ENCODE measurements around the gene CHAT. TPM values are rescaled to one million over a fixed set of nuclear protein-coding genes. Genes with fewer than 3 reads are reported as not detected.

Gene CHAT
- not detected in 3 replicates for total RNA-seq

DNA sequence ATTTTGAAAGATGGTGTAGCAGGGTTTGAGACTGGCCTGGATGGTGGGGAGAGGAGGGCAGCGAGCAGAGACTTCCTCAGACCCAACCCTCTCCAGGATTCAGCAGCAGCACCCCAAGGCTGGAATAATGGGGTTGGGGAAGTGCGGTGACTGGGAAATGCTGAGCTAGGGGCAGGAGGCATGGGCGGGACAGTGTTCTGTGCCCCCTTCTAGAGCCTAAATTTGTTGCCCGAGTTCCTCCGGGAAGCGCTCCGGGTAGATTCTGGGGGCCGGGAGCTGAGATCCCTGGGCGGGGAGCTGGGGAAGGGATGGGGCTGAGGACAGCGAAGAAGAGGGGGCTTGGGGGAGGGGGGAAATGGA lies at the start of gene CHAT:
CHAT (plus strand) TSS at position 156 of the 360 bp plus-strand sequence; CDS start at position 309, 153 bp downstream.
- Mint-ChIP-seq H3K27ac (no peak within 1 kb of the TSS), H3K36me3 (no peaks in the 10 kb centered on the region), H3K4me1 (peaks cover 9% of the 10 kb centered on the region), H3K4me3 (no peak within 1 kb of the TSS), H3K9me3 (no peaks in the 10 kb centered on the region), H3K27me3 (ENCODE audit: low read depth) (peaks cover 94% of the 10 kb centered on the region)
- peak in 1 of 2 experiments; percentile 3 for DNase-seq (ENCODE audit: low spot score in 2 of 2, unreplicated experiment in 2 of 2)
- TF ChIP-seq, protein P1, sequence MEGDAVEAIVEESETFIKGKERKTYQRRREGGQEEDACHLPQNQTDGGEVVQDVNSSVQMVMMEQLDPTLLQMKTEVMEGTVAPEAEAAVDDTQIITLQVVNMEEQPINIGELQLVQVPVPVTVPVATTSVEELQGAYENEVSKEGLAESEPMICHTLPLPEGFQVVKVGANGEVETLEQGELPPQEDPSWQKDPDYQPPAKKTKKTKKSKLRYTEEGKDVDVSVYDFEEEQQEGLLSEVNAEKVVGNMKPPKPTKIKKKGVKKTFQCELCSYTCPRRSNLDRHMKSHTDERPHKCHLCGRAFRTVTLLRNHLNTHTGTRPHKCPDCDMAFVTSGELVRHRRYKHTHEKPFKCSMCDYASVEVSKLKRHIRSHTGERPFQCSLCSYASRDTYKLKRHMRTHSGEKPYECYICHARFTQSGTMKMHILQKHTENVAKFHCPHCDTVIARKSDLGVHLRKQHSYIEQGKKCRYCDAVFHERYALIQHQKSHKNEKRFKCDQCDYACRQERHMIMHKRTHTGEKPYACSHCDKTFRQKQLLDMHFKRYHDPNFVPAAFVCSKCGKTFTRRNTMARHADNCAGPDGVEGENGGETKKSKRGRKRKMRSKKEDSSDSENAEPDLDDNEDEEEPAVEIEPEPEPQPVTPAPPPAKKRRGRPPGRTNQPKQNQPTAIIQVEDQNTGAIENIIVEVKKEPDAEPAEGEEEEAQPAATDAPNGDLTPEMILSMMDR (IDR thresholded peaks at IDR 0.05; ENCODE audit: unreplicated experiment): no peak

GRCh38 chr10:49564461-49565009 lies 49.3 kb upstream of the CHAT start:
- Mint-ChIP-seq H3K36me3 (no peaks in the 10 kb centered on the region), H3K4me3 (no peak overlapping the region), H3K27ac (no peak overlapping the region), H3K9me3 (peaks cover 16% of the 10 kb centered on the region), H3K4me1 (no peaks in the 10 kb centered on the region), H3K27me3 (ENCODE audit: low read depth) (peaks cover 37% of the 10 kb centered on the region)
- no peak for DNase-seq (ENCODE audit: low spot score in 2 of 2, unreplicated experiment in 2 of 2)
- TF ChIP-seq, protein P1 (IDR thresholded peaks at IDR 0.05; ENCODE audit: unreplicated experiment): no peak

- Mint-ChIP-seq H3K27ac (no peak overlapping the region), H3K27me3 (ENCODE audit: low read depth) (peaks cover 35% of the 10 kb centered on the region), H3K4me1 (no peaks in the 10 kb centered on the region), H3K4me3 (no peak overlapping the region), H3K9me3 (peaks cover 16% of the 10 kb centered on the region), H3K36me3 (no peaks in the 10 kb centered on the region)
- TF ChIP-seq, protein P1 (IDR thresholded peaks at IDR 0.05; ENCODE audit: unreplicated experiment): no peak
- no peak for DNase-seq (ENCODE audit: low spot score in 2 of 2, unreplicated experiment in 2 of 2)
Observed at GRCh38 chr10:49567810-49568209, 46.0 kb upstream of the CHAT start.

GRCh38 chr10:49568235-49568634 lies 45.6 kb upstream of the CHAT start:
- H3K27me3 Mint-ChIP-seq (ENCODE audit: low read depth): peaks cover 35% of the 10 kb centered on the region
- H3K9me3 Mint-ChIP-seq: peaks cover 16% of the 10 kb centered on the region
- H3K36me3 Mint-ChIP-seq: no peaks in the 10 kb centered on the region
- TF ChIP-seq, protein P1 (IDR thresholded peaks at IDR 0.05; ENCODE audit: unreplicated experiment): no peak
- H3K27ac Mint-ChIP-seq: no peak overlapping the region
- DNase-seq (ENCODE audit: low spot score in 2 of 2, unreplicated experiment in 2 of 2): no peak
- H3K4me3 Mint-ChIP-seq: no peak overlapping the region
- H3K4me1 Mint-ChIP-seq: no peaks in the 10 kb centered on the region

- DNase-seq (ENCODE audit: low spot score in 2 of 2, unreplicated experiment in 2 of 2): no peak
- TF ChIP-seq, protein P1 (IDR thresholded peaks at IDR 0.05; ENCODE audit: unreplicated experiment): no peak
- H3K27ac Mint-ChIP-seq: no peak overlapping the region
Observed at GRCh38 chr10:49569031-49569631, 44.7 kb upstream of the CHAT start.

More at GRCh38 chr10:49569031-49569631, 44.7 kb upstream of the CHAT start:
- Mint-ChIP-seq H3K9me3 (peaks cover 16% of the 10 kb centered on the region), H3K4me1 (no peaks in the 10 kb centered on the region), H3K36me3 (no peaks in the 10 kb centered on the region), H3K27me3 (ENCODE audit: low read depth) (peaks cover 33% of the 10 kb centered on the region), H3K4me3 (no peak overlapping the region)
